PC-9 (cell line): ENCODE measurements around the gene IST1.

ENCODE experiments used
- EZH2 ChIP-seq: fragments of 200-600 bp; sonication (generic); IDR thresholded peaks from 2 replicates; pipeline ENCODE4 v1.8.0; 2017; ENCODE audit warnings: antibody characterized with exemption, low read depth
- TF ChIP-seq, protein P1 (sequence below): fragments of 200-600 bp; sonication (generic); conservative IDR thresholded peaks from 2 replicates; pipeline ENCODE4 v1.6.1; 2017; ENCODE audit warnings: mixed run types, antibody characterized with exemption, mild to moderate bottlenecking, moderate library complexity

GRCh38 chr16:71966932-71967331 is 71.6 kb downstream of the IST1 start:
- TF ChIP-seq, protein P1, sequence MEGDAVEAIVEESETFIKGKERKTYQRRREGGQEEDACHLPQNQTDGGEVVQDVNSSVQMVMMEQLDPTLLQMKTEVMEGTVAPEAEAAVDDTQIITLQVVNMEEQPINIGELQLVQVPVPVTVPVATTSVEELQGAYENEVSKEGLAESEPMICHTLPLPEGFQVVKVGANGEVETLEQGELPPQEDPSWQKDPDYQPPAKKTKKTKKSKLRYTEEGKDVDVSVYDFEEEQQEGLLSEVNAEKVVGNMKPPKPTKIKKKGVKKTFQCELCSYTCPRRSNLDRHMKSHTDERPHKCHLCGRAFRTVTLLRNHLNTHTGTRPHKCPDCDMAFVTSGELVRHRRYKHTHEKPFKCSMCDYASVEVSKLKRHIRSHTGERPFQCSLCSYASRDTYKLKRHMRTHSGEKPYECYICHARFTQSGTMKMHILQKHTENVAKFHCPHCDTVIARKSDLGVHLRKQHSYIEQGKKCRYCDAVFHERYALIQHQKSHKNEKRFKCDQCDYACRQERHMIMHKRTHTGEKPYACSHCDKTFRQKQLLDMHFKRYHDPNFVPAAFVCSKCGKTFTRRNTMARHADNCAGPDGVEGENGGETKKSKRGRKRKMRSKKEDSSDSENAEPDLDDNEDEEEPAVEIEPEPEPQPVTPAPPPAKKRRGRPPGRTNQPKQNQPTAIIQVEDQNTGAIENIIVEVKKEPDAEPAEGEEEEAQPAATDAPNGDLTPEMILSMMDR = no peak
- no peak for TF ChIP-seq EZH2
